K562 (cell line): ENCODE results near the gene CALD1. TPM values are rescaled to one million over a fixed set of nuclear protein-coding genes. Genes with fewer than 3 reads are reported as not detected.

Experiments used
- ATAC-seq: fragments of 200-7000 bp; cut with Tn5 transposase; 3 replicates; pipeline ENCODE4 v1.9.1; 2020; ENCODE audit warnings: moderate library complexity
- BruUV-seq: library from RNA; stranded (reverse); fragments of 400-500 nt; replicated peaks from 2 replicates; lab custom pipeline; 2021; lab: Mats Ljungman, UMichigan
- CTCF ChIA-PET: fragments of 300-600 bp; formaldehyde crosslinking; extraction: SDS; loops from one replicate; lab custom pipeline; 2021; ENCODE audit warnings: low intra/inter-chr PET ratio; lab: Yijun Ruan, JAX
- POLR2A ChIA-PET: fragments of 300-600, 350-650 bp; sonication (Branson Sonifier 250); formaldehyde crosslinking; extraction: SDS; loops from one replicate; lab custom pipeline; 2021; ENCODE audit warnings: antibody characterized with exemption, inconsistent platforms; lab: Yijun Ruan, JAX
- DNase-seq, 4 experiments: peaks; one replicate each; pipeline versions ENCODE4 v3.0.0 to v3.0.0-alpha.2; 2011 to 2018; ENCODE audit warnings: low spot score in 3 of 4, mixed read lengths in 3 of 4; ENCODE audit errors: extremely low read depth in 1 of 4
- FAIRE-seq: peaks from 2 replicates; lab custom pipeline; 2011; peaks lifted over from hg19 to GRCh38; lab: Jason Lieb, UNC
- H2AFZ ChIP-seq: 2 replicates; pipeline ENCODE4 v1.6.0; 2011; ENCODE audit warnings: low read depth, low read length, control low read depth, inconsistent platforms
- H3K27ac ChIP-seq: fragments of 200-600 bp; 3 replicates; pipeline ENCODE4 v1.8.0; 2011; ENCODE audit warnings: low read depth, mild to moderate bottlenecking, control low read depth, inconsistent platforms, low read length, moderate library complexity, mixed read lengths; ENCODE audit errors: extremely low read depth
- H3K27me3 ChIP-seq, 2 experiments: fragments of 300-600 bp in 1 of 2; 2 replicates in 1 of 2; 3 replicates in 1 of 2; pipeline versions ENCODE4 v1.6.0 to v1.8.0; 2011; ENCODE audit warnings: inconsistent platforms in 2 of 2, low read length in 2 of 2, mild to moderate bottlenecking in 1 of 2, mixed read lengths in 1 of 2, moderate library complexity in 1 of 2; ENCODE audit not compliant: control insufficient read depth in 2 of 2, insufficient read depth in 2 of 2
- H3K36me3 ChIP-seq: fragments of 300-600 bp; 3 replicates; pipeline ENCODE4 v1.8.0; 2011; ENCODE audit warnings: mild to moderate bottlenecking, low read length, inconsistent platforms; ENCODE audit not compliant: control insufficient read depth, insufficient read depth
- H3K4me1 ChIP-seq, 2 experiments: fragments of 200-600 bp in 1 of 2; replicated peaks in 1 of 2; 2 replicates in 1 of 2; 3 replicates in 1 of 2; pipeline versions ENCODE4 v1.5.1 to v1.8.0; 2011; ENCODE audit warnings: inconsistent platforms in 2 of 2, low read length in 2 of 2, mild to moderate bottlenecking in 1 of 2, mixed read lengths in 1 of 2, moderate library complexity in 1 of 2; ENCODE audit not compliant: control insufficient read depth in 2 of 2, insufficient read depth in 2 of 2
- H3K4me2 ChIP-seq: 2 replicates; pipeline ENCODE4 v1.6.1; 2011; ENCODE audit warnings: low read length, control low read depth, inconsistent platforms, mixed read lengths; ENCODE audit not compliant: insufficient read depth
- H3K4me3 ChIP-seq: fragments of 200-600 bp; sonication (generic), shearing (Covaris generic); 2 replicates; pipeline ENCODE4 v1.5.1; 2016; ENCODE audit warnings: control low read depth, inconsistent platforms
- H3K79me2 ChIP-seq: fragments of 200-600 bp; 3 replicates; pipeline ENCODE4 v1.8.0; 2011; ENCODE audit warnings: low read length, inconsistent platforms; ENCODE audit not compliant: control insufficient read depth, insufficient read depth
- H3K9ac ChIP-seq, 2 experiments: 2 replicates each; pipeline versions ENCODE4 v1.6.0 to v1.6.1; 2011; ENCODE audit warnings: low read depth in 2 of 2, low read length in 2 of 2, control low read depth in 1 of 2, inconsistent platforms in 1 of 2, mild to moderate bottlenecking in 1 of 2, mixed read lengths in 1 of 2; ENCODE audit not compliant: insufficient read depth in 1 of 2
- H3K9me1 ChIP-seq: one replicate; pipeline ENCODE4 v1.6.0; 2011; ENCODE audit warnings: inconsistent platforms, mild to moderate bottlenecking, low read length, moderate library complexity; ENCODE audit not compliant: control insufficient read depth, insufficient read depth
- H3K9me3 ChIP-seq: replicated peaks from 2 replicates; pipeline ENCODE4 v1.5.1; 2011; ENCODE audit warnings: low read depth, low read length, inconsistent platforms; ENCODE audit not compliant: control insufficient read depth, insufficient read depth
- H4K20me1 ChIP-seq: replicated peaks from 2 replicates; pipeline ENCODE4 v1.6.1; 2011; ENCODE audit warnings: low read length, inconsistent platforms, mixed read lengths; ENCODE audit not compliant: control insufficient read depth, insufficient read depth
- EGR1 ChIP-seq: fragments of 450-650 bp; conservative IDR thresholded peaks from 2 replicates; pipeline ENCODE4 v1.6.1; 2017; ENCODE audit warnings: mild to moderate bottlenecking
- EWSR1 ChIP-seq: fragments of 450-650 bp; IDR thresholded peaks from 2 replicates; pipeline ENCODE4 v1.6.1; 2018; ENCODE audit warnings: borderline replicate concordance, mild to moderate bottlenecking, low read depth, moderate library complexity; ENCODE audit not compliant: partially characterized antibody
- JUN ChIP-seq, 2 experiments: sonication (generic) in 1 of 2; formaldehyde crosslinking in 1 of 2; IDR thresholded peaks; 2 replicates each; pipeline versions ENCODE4 v1.6.1 to v1.8.0; 2012 to 2022; ENCODE audit warnings: borderline replicate concordance in 2 of 2, mild to moderate bottlenecking in 2 of 2, improper control_type of control experiment in 1 of 2, low read depth in 1 of 2, low read length in 1 of 2, missing genetic modification reagents in 1 of 2
- KDM2B ChIP-seq: fragments of 250-450 bp; sonication (Bioruptor Pico); IDR thresholded peaks from 2 replicates; pipeline ENCODE4 v1.8.0; 2021; ENCODE audit warnings: mild to moderate bottlenecking, moderate library complexity
- MCM2 ChIP-seq: fragments of 450-650 bp; IDR thresholded peaks from 2 replicates; pipeline ENCODE4 v1.6.1; 2017; ENCODE audit warnings: low read depth, mild to moderate bottlenecking
- MEF2D ChIP-seq: conservative IDR thresholded peaks from 2 replicates; pipeline ENCODE4 v1.6.1; 2016; ENCODE audit warnings: low read depth, missing genetic modification characterization, missing compliant biosample characterization
- TAL1 ChIP-seq: fragments of 450-650 bp; IDR thresholded peaks from 2 replicates; pipeline ENCODE4 v1.6.1; 2016; ENCODE audit warnings: mild to moderate bottlenecking
- TCF3 ChIP-seq: sonication (generic); formaldehyde crosslinking; IDR thresholded peaks from 2 replicates; pipeline ENCODE4 v1.4.0; 2020; ENCODE audit warnings: mild to moderate bottlenecking, missing genetic modification reagents
- WHSC1 ChIP-seq: IDR thresholded peaks from one replicate; pipeline ENCODE4 v1.6.1; 2012; ENCODE audit warnings: low read length, control low read depth, inconsistent platforms
- ZNF277 ChIP-seq: fragments of 250-450 bp; sonication (Bioruptor Pico); IDR thresholded peaks from 2 replicates; pipeline ENCODE4 v1.8.0; 2022; ENCODE audit warnings: inconsistent platforms, mild to moderate bottlenecking, moderate library complexity, borderline replicate concordance
- ZNF316 ChIP-seq: fragments of 450-650 bp; IDR thresholded peaks from 2 replicates; pipeline ENCODE4 v1.6.1; 2016
- ZNF589 ChIP-seq: fragments of 200-800 bp; sonication (Bioruptor generic); IDR thresholded peaks from 2 replicates; pipeline ENCODE4 v1.6.1; 2016; ENCODE audit warnings: low read depth, missing genetic modification characterization, missing compliant biosample characterization
- in situ Hi-C: fragments of 300-500 bp; cut with MboI; formaldehyde crosslinking; loops from 4 replicates; pipeline ENCODE4 v1.15.0; 2018; ENCODE audit warnings: inconsistent platforms, mixed read lengths
- intact Hi-C: fragments of 100-400 bp; cut with micrococcal nuclease; formaldehyde crosslinking; loops from 2 replicates; pipeline ENCODE4 v1.14.2; 2022
- polyA plus RNA-seq, 8 experiments: library from polyadenylated mRNA; depleted of rRNA in 4 of 8; stranded (reverse) in 5 of 8; unstranded in 3 of 8; fragments of >200 nt; fragmentation: Nextera tagmentation in 2 of 8; fragmentation: Illumina TruSeq in 1 of 8; extraction: Ambion mirVana in 2 of 8; extraction: Trizol in 1 of 8; gene quantifications; 2 replicates each; pipeline versions ENCODE4 v1.2.1 to v1.2.3, GENCODE V29; 2011 to 2014; ENCODE audit warnings: inconsistent platforms in 1 of 8, missing spikeins in 1 of 8
- total RNA-seq, 7 experiments: library from RNA; depleted of rRNA in 6 of 7; stranded (reverse); fragments of >200 nt in 6 of 7; fragmentation: Illumina TruSeq in 2 of 7; extraction: Trizol in 2 of 7; gene quantifications; 2 replicates each; pipeline versions ENCODE4 v1.2.1 to v1.2.3, GENCODE V29; 2011 to 2021; ENCODE audit warnings: low replicate concordance in 1 of 7
- TF ChIP-seq, protein P1 (sequence below): sonication (generic); formaldehyde crosslinking; IDR thresholded peaks from 2 replicates; pipeline ENCODE4 v1.8.1; 2023; ENCODE audit warnings: mild to moderate bottlenecking, missing genetic modification reagents
- TF ChIP-seq, protein P2 (sequence below): fragments of 450-650 bp; IDR thresholded peaks from 2 replicates; pipeline ENCODE4 v1.6.1; 2018; ENCODE audit not compliant: partially characterized antibody
- TF ChIP-seq, protein P3 (sequence below): fragments of 450-650 bp; IDR thresholded peaks from 2 replicates; pipeline ENCODE4 v1.6.1; 2016; ENCODE audit warnings: antibody characterized with exemption

CALD1 gene
- total and polyA plus RNA-seq, 9 of the 15 experiments (the other 6 are each of a cell fraction or from before 2014, with no cell fraction given) = 0.40 TPM; not detected in 8

GRCh38 chr7:134857958-134858357, 78.5 kb downstream of the CALD1 start:
- BruUV-seq = no TSS peak
- no peaks in the 10 kb centered on the region for H4K20me1 ChIP-seq
- POLR2A ChIA-PET = interaction anchor here (1.8 kb wide), 1 partner anchor 61 kb away, joined by 6 read pairs; no protein-coding TSS in a partner anchor
- H2AFZ ChIP-seq = no peak overlapping the region
- H3K36me3 ChIP-seq = no peaks in the 10 kb centered on the region
- peaks cover 0 to 16% of the 10 kb centered on the region in 2 experiments; a peak in 1 of 5 replicates for H3K4me1 ChIP-seq
- FAIRE-seq = no peak
- no peak for DNase-seq
- intact Hi-C loops (no loop called here), in situ Hi-C loops (no loop called here)
- no peaks in the 10 kb centered on the region for H3K9me1 ChIP-seq
- CTCF ChIA-PET = no interaction called here
- no peak overlapping the region for H3K27ac ChIP-seq
- ATAC-seq = no peak
- H3K4me3 ChIP-seq = no peak overlapping the region
- H3K9me3 ChIP-seq = no peaks in the 10 kb centered on the region
- no peak overlapping the region for H3K4me2 ChIP-seq
- H3K9ac ChIP-seq = no peak overlapping the region
- H3K79me2 ChIP-seq = no peaks in the 10 kb centered on the region
- H3K27me3 ChIP-seq = peaks cover 4 to 14% of the 10 kb centered on the region in 2 experiments; a peak in 2 of 5 replicates
- TF ChIP-seq ZNF277 (CRISPR knock-in tag) (no peak), KDM2B (CRISPR knock-in tag) (no peak), EWSR1 (no peak), WHSC1 (no peak), TAL1 (no peak), JUN (IDR thresholded peaks at IDR 0.05; ENCODE audit: borderline replicate concordance, low read depth, low read length) (no peak), JUN (CRISPR knock-in tag; IDR thresholded peaks at IDR 0.05; ENCODE audit: borderline replicate concordance) (no peak), ZNF589 (CRISPR knock-in tag) (no peak), EGR1 (no peak), TCF3 (no peak), ZNF316 (no peak), MCM2 (no peak), MEF2D (tag) (no peak)
- TF ChIP-seq, protein P1, sequence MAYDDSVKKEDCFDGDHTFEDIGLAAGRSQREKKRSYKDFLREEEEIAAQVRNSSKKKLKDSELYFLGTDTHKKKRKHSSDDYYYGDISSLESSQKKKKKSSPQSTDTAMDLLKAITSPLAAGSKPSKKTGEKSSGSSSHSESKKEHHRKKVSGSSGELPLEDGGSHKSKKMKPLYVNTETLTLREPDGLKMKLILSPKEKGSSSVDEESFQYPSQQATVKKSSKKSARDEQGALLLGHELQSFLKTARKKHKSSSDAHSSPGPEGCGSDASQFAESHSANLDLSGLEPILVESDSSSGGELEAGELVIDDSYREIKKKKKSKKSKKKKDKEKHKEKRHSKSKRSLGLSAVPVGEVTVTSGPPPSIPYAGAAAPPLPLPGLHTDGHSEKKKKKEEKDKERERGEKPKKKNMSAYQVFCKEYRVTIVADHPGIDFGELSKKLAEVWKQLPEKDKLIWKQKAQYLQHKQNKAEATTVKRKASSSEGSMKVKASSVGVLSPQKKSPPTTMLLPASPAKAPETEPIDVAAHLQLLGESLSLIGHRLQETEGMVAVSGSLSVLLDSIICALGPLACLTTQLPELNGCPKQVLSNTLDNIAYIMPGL (CRISPR knock-in tag) = no peak
- TF ChIP-seq, protein P2, sequence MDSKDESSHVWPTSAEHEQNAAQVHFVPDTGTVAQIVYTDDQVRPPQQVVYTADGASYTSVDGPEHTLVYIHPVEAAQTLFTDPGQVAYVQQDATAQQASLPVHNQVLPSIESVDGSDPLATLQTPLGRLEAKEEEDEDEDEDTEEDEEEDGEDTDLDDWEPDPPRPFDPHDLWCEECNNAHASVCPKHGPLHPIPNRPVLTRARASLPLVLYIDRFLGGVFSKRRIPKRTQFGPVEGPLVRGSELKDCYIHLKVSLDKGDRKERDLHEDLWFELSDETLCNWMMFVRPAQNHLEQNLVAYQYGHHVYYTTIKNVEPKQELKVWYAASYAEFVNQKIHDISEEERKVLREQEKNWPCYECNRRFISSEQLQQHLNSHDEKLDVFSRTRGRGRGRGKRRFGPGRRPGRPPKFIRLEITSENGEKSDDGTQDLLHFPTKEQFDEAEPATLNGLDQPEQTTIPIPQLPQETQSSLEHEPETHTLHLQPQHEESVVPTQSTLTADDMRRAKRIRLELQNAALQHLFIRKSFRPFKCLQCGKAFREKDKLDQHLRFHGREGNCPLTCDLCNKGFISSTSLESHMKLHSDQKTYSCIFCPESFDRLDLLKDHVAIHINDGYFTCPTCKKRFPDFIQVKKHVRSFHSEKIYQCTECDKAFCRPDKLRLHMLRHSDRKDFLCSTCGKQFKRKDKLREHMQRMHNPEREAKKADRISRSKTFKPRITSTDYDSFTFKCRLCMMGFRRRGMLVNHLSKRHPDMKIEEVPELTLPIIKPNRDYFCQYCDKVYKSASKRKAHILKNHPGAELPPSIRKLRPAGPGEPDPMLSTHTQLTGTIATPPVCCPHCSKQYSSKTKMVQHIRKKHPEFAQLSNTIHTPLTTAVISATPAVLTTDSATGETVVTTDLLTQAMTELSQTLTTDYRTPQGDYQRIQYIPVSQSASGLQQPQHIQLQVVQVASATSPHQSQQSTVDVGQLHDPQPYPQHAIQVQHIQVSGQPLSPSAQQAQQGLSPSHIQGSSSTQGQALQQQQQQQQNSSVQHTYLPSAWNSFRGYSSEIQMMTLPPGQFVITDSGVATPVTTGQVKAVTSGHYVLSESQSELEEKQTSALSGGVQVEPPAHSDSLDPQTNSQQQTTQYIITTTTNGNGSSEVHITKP = no peak
- TF ChIP-seq, protein P3, sequence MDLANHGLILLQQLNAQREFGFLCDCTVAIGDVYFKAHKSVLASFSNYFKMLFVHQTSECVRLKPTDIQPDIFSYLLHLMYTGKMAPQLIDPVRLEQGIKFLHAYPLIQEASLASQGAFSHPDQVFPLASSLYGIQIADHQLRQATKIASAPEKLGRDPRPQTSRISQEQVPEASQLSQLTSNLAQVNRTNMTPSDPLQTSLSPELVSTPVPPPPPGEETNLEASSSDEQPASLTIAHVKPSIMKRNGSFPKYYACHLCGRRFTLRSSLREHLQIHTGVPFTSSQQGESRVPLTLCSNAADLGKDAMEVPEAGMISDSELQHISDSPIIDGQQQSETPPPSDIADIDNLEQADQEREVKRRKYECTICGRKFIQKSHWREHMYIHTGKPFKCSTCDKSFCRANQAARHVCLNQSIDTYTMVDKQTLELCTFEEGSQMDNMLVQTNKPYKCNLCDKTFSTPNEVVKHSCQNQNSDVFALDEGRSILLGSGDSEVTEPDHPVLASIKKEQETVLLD = no peak
